Vagina (tissue), 2 donors: ENCODE measurements around the gene PHLPP1.

Experiments
- POLR2A ChIP-seq, 2 donors: fragments of 450-650 bp; IDR thresholded peaks; one replicate each; pipeline ENCODE4 v1.6.1; 2017; ENCODE audit warnings: antibody characterized with exemption in 2 of 2, mild to moderate bottlenecking in 2 of 2, moderate library complexity in 2 of 2
- TF ChIP-seq, protein P1 (sequence below), 3 experiments: fragments of 450-650 bp in 2 of 3; fragments of 200-600 bp in 1 of 3; sonication (generic) in 1 of 3; IDR thresholded peaks; one replicate each; pipeline ENCODE4 v1.5.1; 2017 to 2019; ENCODE audit warnings: antibody characterized with exemption in 3 of 3, mild to moderate bottlenecking in 2 of 3, moderate library complexity in 2 of 3

DNA sequence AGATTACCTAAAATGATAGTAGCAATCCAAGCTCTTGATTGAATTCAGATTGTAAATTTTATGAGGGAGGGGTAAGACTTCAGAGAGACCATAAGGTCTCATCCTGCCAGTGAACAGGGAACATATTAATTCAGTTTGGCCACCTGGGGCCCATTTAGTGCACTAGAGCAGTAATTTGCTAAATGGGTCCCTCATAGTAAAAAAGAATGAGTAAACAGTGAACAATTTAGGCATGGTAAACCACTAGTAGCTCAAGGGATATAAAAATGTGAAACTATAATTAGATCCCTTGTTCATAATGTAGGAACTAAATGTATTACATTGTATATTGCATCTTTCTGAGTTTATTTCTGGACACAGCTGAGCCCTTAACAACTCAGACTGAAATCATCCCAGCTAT is 4.9 kb upstream of the PHLPP1 start:
- no peak for TF ChIP-seq POLR2A (IDR thresholded peaks at IDR 0.05)
- TF ChIP-seq, protein P1, sequence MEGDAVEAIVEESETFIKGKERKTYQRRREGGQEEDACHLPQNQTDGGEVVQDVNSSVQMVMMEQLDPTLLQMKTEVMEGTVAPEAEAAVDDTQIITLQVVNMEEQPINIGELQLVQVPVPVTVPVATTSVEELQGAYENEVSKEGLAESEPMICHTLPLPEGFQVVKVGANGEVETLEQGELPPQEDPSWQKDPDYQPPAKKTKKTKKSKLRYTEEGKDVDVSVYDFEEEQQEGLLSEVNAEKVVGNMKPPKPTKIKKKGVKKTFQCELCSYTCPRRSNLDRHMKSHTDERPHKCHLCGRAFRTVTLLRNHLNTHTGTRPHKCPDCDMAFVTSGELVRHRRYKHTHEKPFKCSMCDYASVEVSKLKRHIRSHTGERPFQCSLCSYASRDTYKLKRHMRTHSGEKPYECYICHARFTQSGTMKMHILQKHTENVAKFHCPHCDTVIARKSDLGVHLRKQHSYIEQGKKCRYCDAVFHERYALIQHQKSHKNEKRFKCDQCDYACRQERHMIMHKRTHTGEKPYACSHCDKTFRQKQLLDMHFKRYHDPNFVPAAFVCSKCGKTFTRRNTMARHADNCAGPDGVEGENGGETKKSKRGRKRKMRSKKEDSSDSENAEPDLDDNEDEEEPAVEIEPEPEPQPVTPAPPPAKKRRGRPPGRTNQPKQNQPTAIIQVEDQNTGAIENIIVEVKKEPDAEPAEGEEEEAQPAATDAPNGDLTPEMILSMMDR (IDR thresholded peaks at IDR 0.05), result no peak
